Epithelial cell of esophagus (primary cell): ENCODE data around the gene PRRC2B.
"Not testable (repeated sequence)": the region's sequence is repeated elsewhere in the genome, so short reads cannot be mapped to it uniquely, and the experiment has no call there.

Experiments used
- DNase-seq: peaks from one replicate; pipeline ENCODE4 v3.0.0; 2010; ENCODE audit warnings: low read depth
- H3K4me3 ChIP-seq: 2 replicates; pipeline ENCODE4 v1.5.1; 2011; ENCODE audit warnings: mild to moderate bottlenecking, low read length, control low read depth
- CTCF ChIP-seq: IDR thresholded peaks from 2 replicates; pipeline ENCODE4 v1.5.1; 2011; ENCODE audit warnings: low read depth, mild to moderate bottlenecking, low read length, control low read depth, inconsistent platforms; ENCODE audit not compliant: insufficient read depth; ENCODE audit errors: missing control alignments

The PRRC2B gene

GRCh38 chr9:131393622-131394463 is at the start of gene PRRC2B:
PRRC2B (plus strand) TSS chr9:131394086; CDS start chr9:131430145, 36,059 bp downstream.
- peak; percentile 83 for DNase-seq
- peak; percentile 20 for TF ChIP-seq CTCF
- peak within 1 kb of the TSS; percentile 80 for H3K4me3 ChIP-seq

- not testable (repeated sequence) for DNase-seq, H3K4me3 ChIP-seq
Observed at GRCh38 chr9:131344931-131345535, 48.9 kb upstream of the PRRC2B start.

- TF ChIP-seq CTCF = no peak
- no peak overlapping the region for H3K4me3 ChIP-seq
- DNase-seq = no peak
Observed at GRCh38 chr9:131346559-131346958, 47.3 kb upstream of the PRRC2B start.

GRCh38 chr9:131347376-131348020 is 46.4 kb upstream of the PRRC2B start:
- no peak for DNase-seq
- no peak overlapping the region for H3K4me3 ChIP-seq
- no peak for TF ChIP-seq CTCF

- no peak for DNase-seq
- H3K4me3 ChIP-seq = no peak overlapping the region
- TF ChIP-seq CTCF = no peak
Observed at GRCh38 chr9:131348631-131349521, 45.0 kb upstream of the PRRC2B start.

- no peak for DNase-seq
- no peak for TF ChIP-seq CTCF
- no peak overlapping the region for H3K4me3 ChIP-seq
Observed at GRCh38 chr9:131349522-131349880, 44.4 kb upstream of the PRRC2B start.
